Measurements from ENCODE around the gene SRGAP2B.
"Not testable (repeated sequence)": the region's sequence is repeated elsewhere in the genome, so short reads cannot be mapped to it uniquely, and the experiment has no call there.

The SRGAP2B gene

DNA sequence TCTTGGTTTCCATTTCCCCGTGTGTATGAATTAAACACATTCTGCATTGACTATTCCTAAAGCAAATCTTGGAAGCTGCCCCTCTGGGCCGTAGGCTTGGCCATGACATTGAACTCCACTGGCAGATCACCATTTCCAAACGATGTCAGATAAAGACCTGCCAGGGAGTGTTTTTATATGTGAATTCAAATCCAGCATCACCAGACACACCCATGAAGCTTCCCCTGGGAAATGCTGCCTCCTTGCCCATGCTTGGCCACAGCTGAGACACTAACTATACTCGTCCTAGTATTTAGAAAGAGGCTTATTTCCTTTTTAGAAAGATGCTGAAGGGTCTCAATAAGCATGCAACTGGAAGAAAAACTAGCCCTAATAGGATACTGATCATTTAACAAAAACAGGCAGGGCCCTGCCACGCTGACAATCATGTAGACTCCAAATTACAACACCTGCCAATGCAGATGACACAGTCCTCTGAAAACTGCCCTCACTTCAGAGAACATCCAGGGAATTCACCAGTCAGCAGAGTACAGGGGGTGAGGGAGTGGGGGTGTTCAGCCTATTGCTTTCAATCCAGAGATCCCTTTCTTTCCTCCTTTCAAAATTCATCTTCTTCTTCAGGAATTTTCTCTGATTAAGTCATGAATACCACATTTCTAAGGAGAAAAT is 94.9 kb downstream of the SRGAP2B start:
- not testable (repeated sequence) for H3K4me1 ChIP-seq (ENCODE audit: insufficient read depth, low read length); H3K9me3 ChIP-seq (ENCODE audit: control insufficient read depth, insufficient read depth, low read length); H3K9ac ChIP-seq (ENCODE audit: low read depth, low read length); H3K36me3 ChIP-seq (ENCODE audit: insufficient read depth, low read length)

DNA sequence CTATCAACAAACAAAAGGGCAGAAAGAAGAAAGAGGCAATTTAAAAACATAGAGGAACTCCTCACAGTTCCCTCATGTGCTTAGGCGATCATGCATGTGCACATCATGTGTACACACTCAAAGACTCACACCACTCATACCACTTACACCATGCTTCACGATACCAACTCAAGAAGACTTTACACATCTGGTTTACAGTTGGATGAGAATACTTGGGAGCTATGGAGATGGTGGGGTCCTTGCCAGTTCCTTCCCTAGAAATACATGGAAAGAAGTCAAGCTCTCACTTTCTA is 96.2 kb downstream of the SRGAP2B start:
- H3K36me3 ChIP-seq (ENCODE audit: insufficient read depth, low read length); H3K9ac ChIP-seq (ENCODE audit: low read depth, low read length); H3K4me1 ChIP-seq (ENCODE audit: insufficient read depth, low read length); H3K9me3 ChIP-seq (ENCODE audit: control insufficient read depth, insufficient read depth, low read length): not testable (repeated sequence)

DNA sequence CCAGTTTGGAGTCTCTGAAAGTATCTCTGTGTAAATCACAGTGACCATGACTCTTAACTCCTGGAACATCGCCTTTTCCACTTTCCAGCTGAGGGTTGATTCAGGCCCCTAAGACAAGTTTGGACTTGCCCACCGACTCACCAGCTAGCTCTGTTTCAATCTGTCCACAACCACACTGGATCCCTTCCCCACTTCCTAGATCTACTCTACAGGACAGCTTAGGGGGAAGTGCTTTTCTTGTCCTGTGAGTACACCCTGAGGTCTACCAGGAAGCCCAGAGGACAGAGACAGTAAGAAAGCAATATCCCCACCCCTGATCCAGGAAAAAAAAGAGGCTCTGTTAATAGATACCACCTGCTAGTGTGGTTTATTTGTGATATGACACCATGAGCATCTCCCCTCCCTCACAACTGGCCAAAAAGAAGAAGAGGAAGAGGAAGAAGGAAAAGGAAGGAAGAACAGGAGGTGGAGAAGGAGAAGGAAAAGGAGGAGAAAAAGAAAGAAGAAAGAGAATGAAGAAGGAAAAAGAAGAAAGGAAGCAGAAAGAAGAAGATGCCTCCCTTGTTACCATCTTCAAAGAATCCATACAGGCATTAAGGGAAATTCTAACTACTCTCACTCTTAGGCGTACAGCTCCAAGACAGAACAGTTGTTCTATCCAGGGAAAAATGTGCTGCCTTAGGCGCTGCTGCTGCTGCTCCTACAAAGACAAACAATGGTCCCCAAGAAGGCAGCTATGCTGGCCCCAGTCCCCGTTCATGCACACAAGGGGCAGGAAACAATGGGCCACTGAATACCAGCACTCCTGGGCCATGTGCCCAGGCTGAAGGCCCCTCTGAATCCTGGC is 96.8 kb downstream of the SRGAP2B start:
- not testable (repeated sequence) for H3K9ac ChIP-seq (ENCODE audit: low read depth, low read length); H3K36me3 ChIP-seq (ENCODE audit: insufficient read depth, low read length); H3K9me3 ChIP-seq (ENCODE audit: control insufficient read depth, insufficient read depth, low read length); H3K4me1 ChIP-seq (ENCODE audit: insufficient read depth, low read length)

DNA sequence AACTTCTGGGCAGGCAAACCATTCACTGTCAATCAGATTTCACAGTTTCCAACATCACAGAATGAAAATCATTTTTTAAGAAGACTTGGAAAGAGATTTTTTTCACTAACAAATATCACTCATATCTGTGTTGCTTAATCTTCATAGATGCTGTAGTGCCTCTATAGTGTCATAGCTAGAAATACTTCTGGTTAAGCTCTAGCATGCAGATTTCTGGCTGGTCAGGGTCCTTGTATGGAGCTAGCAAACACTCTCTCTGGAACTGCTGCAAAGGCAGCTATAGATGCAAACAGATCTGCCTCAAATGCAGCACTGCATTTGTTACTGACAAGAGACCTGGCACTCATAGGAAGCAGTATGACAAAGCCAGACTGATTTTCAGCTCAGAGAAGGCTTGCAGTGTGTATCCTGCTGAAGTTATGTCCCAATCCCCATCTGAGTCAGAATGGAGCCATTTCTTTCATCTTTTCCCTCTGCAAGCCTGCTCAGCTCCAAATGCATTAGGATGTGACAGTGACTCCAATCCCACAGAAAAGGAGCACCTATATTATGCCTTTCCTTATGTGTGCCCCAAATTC is 99.2 kb downstream of the SRGAP2B start:
- H3K36me3 ChIP-seq (ENCODE audit: insufficient read depth, low read length); H3K4me1 ChIP-seq (ENCODE audit: insufficient read depth, low read length); H3K9me3 ChIP-seq (ENCODE audit: control insufficient read depth, insufficient read depth, low read length); H3K9ac ChIP-seq (ENCODE audit: low read depth, low read length): not testable (repeated sequence)

DNA sequence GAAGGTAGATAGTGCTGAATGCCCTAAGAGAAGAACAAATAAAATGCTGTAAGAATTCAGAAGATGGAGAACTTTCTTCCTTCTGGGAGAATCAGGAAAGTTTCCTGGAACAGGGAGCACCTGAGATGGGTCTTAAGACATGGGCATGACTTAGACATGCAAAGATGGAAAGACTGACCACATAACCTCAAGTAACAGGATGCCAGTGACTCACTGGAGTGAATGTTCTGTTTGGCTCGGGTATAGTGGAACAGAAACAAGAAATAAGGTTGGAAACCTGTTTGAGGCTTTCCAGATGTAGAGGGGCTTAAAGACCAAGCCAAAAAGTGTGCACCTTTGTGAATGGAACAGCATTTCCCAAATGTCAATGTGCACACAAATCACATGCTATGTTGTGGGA is 102.2 kb downstream of the SRGAP2B start:
- not testable (repeated sequence) for H3K4me1 ChIP-seq (ENCODE audit: insufficient read depth, low read length); H3K9me3 ChIP-seq (ENCODE audit: control insufficient read depth, insufficient read depth, low read length); H3K9ac ChIP-seq (ENCODE audit: low read depth, low read length); H3K36me3 ChIP-seq (ENCODE audit: insufficient read depth, low read length)

DNA sequence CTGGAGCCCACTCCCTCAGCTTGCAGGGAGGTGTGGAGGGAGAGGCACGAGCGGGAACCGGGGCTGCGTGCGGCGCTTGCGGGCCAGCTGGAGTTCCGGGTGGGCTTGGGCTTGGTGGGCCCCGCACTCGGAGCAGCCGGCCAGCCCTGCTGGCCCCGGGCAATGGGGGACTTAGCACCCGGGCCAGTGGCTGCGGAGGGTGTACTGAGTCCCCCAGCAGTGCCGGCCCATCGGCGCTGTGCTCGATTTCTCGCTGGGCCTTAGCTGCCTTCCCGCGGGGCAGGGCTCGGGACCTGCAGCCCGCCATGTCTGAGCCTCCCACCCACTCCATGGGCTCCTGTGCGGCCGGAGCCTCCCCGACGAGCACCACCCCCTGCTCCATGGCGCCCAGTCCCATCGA is 104.5 kb downstream of the SRGAP2B start:
- H3K9ac ChIP-seq (ENCODE audit: low read depth, low read length); H3K36me3 ChIP-seq (ENCODE audit: insufficient read depth, low read length); H3K9me3 ChIP-seq (ENCODE audit: control insufficient read depth, insufficient read depth, low read length); H3K4me1 ChIP-seq (ENCODE audit: insufficient read depth, low read length): not testable (repeated sequence)

DNA sequence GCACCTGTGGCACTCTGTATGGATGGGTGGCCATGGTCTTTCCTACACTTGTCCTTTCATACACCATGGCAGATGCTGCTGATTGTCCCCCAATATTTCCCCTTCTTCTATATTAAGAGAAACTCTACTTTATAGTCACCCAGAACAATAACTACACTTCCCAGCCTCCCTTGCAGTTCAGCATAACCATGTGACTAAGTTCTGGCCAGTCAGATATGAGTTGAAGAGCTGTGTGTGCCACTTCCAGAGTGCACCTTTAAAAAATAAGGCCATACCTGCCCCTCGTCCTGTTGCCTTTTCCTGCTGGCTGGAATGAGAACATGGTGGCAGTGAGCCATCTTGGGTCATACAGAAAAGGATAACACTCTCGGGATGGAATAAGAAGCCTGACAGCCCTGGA is 108.0 kb downstream of the SRGAP2B start:
- H3K4me1 ChIP-seq (ENCODE audit: insufficient read depth, low read length); H3K36me3 ChIP-seq (ENCODE audit: insufficient read depth, low read length); H3K9ac ChIP-seq (ENCODE audit: low read depth, low read length); H3K9me3 ChIP-seq (ENCODE audit: control insufficient read depth, insufficient read depth, low read length): not testable (repeated sequence)

DNA sequence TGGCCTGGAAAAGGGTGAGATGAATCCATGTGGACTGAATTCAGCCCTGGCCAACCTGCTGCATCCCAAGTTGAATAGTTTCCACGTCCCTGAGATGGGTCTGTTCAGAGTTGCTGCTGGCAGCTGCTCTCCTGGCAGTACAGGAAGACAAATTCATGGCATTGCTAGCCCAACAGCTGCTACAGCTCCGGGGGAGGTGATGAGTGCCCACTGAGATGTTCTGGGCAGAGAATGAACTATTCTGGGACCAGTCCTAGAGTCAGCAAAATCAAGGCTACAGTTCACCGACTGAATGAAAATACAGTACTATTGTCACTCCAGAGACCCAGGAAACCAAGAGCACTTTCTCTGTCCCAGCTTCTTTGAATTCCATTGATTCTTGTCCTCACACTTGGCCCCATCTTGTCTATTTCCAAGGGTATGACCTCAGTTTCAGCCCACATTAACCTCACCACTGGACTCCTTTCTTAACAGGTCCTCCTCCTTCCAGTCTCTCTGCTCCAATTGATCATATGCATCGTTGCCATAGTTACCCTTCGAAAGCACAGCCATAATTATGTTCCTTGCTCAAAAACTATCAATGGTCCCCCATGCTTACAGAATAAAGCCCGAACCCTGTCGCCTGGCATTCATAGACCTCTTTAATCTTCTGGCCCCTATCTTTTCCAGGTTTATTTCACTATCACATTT is 108.8 kb downstream of the SRGAP2B start:
- not testable (repeated sequence) for H3K36me3 ChIP-seq (ENCODE audit: insufficient read depth, low read length); H3K9me3 ChIP-seq (ENCODE audit: control insufficient read depth, insufficient read depth, low read length); H3K4me1 ChIP-seq (ENCODE audit: insufficient read depth, low read length); H3K9ac ChIP-seq (ENCODE audit: low read depth, low read length)

DNA sequence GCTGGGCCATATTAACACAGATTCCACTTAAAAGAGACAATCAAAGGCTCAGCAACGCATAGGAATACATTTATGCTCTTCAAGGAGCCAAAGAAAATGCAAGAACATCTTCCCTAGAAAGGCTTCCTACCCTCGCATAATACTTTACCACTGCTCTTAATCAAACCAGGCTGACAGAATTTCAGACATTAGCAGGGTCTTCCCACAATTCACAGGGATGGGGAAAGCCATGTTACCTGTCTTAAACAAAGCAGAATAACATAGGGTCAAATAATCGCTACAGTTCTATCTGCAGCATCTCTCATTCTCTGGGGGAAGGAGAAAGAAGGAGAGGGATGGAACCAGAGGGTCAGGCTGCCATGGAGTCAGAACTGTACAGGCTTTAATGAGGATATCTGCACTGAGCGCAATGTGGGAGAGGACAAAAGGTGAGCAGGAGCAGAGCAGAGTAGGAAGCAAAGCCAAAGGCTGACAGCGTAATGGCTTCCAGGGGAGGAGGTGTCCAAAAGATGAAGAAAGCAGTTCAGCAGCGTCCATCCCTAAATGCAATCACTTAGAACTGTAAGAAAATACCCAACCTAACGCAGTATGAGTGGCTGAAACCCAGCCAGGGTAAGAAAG is 109.5 kb downstream of the SRGAP2B start:
- not testable (repeated sequence) for H3K9ac ChIP-seq (ENCODE audit: low read depth, low read length); H3K9me3 ChIP-seq (ENCODE audit: control insufficient read depth, insufficient read depth, low read length); H3K36me3 ChIP-seq (ENCODE audit: insufficient read depth, low read length); H3K4me1 ChIP-seq (ENCODE audit: insufficient read depth, low read length)

DNA sequence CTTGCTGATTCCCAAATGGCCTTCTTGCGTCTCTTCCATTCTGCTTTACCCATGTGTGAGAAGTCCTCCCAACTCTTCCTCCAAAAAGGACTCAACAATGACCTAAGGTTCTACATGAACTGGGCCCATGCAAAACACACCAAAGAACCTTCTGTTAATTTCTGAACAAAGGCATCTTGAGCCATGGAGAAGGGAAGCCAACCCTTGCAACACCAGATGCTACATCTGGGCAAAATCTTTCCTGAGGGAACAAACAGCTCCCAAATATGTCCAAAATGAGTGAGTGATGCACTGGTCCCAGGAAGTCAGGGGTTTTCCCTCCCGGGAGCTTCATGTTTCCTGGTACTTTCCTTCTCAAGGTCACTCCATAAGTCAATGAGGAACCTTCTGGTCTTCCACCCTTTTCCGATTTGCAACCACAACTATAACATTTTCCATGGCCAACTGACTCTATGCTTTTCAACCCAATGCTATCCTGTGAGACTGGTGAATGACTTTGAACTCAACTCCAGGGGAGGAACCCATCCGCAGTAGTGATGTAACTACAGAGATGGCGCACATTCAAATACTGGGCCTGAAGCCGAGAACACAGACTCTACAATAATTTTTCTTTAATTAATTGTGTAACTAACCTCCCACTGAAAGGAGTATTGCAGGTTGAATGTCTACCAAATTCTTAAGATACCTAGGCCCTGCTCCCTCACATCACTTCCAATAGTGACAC is 112.2 kb downstream of the SRGAP2B start:
- not testable (repeated sequence) for H3K9ac ChIP-seq (ENCODE audit: low read depth, low read length); H3K36me3 ChIP-seq (ENCODE audit: insufficient read depth, low read length); H3K9me3 ChIP-seq (ENCODE audit: control insufficient read depth, insufficient read depth, low read length); H3K4me1 ChIP-seq (ENCODE audit: insufficient read depth, low read length)

DNA sequence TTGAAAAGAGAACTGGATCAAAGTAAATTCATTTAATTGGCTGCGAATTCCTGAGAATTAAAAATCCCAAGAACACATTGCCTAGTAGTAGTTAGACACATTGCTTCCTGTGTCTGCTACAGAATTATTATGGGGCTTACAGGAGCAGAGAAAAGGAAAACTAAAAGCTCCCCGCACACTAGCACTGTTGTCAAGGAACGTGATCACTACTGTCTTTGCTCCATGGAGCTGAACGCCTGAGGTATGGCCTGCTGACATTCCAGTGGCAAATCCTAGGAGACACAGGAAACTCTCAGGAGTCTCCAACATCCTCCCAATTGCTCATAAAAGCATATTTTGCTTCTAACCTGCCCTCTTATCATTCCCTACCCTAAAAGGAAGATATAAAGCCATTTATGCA is 114.0 kb downstream of the SRGAP2B start:
- H3K9me3 ChIP-seq (ENCODE audit: control insufficient read depth, insufficient read depth, low read length); H3K9ac ChIP-seq (ENCODE audit: low read depth, low read length); H3K4me1 ChIP-seq (ENCODE audit: insufficient read depth, low read length); H3K36me3 ChIP-seq (ENCODE audit: insufficient read depth, low read length): not testable (repeated sequence)

DNA sequence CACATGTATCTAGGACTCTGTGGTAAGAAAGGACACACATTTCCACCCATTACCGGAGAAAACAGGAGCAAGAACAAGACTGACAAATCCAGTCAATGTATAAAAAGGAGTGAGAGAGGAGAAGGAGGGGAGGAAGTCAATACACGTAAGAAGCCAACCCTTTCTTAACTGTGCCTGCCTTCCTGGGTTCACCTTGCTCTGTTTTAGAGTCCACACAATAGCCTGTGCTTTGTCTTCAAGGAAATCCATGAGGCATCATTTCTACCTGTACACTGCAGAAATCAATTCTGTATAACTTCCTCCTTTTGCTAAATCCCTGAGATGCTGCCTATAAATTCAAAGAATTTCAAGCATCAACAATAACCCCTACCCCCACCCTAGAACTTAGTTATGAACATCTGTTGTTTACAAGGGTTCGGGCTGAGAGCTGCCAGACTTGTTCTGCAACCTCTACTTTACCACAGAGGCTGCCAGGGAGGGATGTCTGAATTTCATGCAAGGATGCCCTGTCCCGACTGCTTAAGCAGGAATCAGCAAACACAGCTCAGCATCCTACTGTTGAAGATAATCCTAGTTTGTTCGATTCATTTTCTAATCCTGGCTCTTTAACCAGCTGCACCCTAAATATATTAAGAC is 115.0 kb downstream of the SRGAP2B start:
- not testable (repeated sequence) for H3K4me1 ChIP-seq (ENCODE audit: insufficient read depth, low read length); H3K36me3 ChIP-seq (ENCODE audit: insufficient read depth, low read length); H3K9ac ChIP-seq (ENCODE audit: low read depth, low read length)

DNA sequence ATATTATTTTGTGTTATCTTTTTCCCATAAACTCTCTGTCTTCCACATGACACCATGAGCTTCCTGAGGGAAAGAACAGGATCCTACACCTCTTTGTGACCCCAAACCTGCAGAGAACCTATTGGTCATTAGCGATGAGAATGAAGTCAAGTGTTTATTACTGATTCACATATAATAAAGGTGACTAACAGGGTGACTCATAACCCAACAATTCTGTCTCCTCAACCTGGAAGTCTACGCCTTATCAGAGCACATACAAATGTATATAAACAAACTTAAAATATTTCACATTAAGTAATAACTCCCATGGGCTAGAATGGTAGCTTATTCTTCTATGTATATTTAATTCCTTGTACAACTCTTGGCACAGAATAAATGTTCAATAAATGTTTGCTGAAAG is 117.3 kb downstream of the SRGAP2B start:
- H3K9me3 ChIP-seq (ENCODE audit: control insufficient read depth, insufficient read depth, low read length); H3K4me1 ChIP-seq (ENCODE audit: insufficient read depth, low read length); H3K36me3 ChIP-seq (ENCODE audit: insufficient read depth, low read length); H3K9ac ChIP-seq (ENCODE audit: low read depth, low read length): not testable (repeated sequence)

More for the DNA sequence above, 115.0 kb downstream of the SRGAP2B start:
- H3K9me3 ChIP-seq (ENCODE audit: control insufficient read depth, insufficient read depth, low read length): not testable (repeated sequence)

DNA sequence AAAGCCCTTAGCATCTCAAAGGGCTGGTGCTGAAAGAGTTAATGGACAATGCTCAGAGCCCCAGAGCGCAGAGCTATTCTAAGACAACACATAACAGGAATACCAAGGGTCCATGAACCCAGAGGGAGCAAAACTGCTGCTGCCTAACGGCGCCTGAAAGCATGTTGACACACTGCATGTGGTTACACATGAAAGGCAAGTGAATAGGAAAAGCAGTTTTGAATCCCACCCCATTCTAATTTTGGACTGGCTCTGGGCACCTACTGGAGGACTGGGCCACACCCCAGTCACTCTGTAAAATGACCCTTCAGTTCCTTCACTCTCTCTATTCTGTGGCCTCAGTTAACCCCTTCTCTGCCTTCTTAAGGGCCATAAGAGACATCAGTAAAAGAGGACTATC is 123.2 kb downstream of the SRGAP2B start:
- H3K9me3 ChIP-seq (ENCODE audit: control insufficient read depth, insufficient read depth, low read length); H3K9ac ChIP-seq (ENCODE audit: low read depth, low read length); H3K36me3 ChIP-seq (ENCODE audit: insufficient read depth, low read length); H3K4me1 ChIP-seq (ENCODE audit: insufficient read depth, low read length): not testable (repeated sequence)

Measured in ES-I3 (cell line).